Uterus (tissue), 4 donors: ENCODE data around the gene SLC22A23. TPM values are rescaled to one million over a fixed set of nuclear protein-coding genes. Genes with fewer than 3 reads are reported as not detected.

Experiments
- DNase-seq, 2 donors: peaks; one replicate each; pipeline ENCODE4 v3.0.0-alpha.2; 2019 to 2020
- H3K27ac ChIP-seq, 2 donors: fragments of 200-600 bp; sonication (generic); 1 replicate in 1 of 2; 2 replicates in 1 of 2; pipeline ENCODE4 v1.5.1; 2016 to 2018
- H3K27me3 ChIP-seq, 2 donors: fragments of 200-600 bp; sonication (generic); one replicate each; pipeline ENCODE4 v1.5.1; 2018 to 2019; ENCODE audit warnings: control low read depth in 1 of 2
- H3K36me3 ChIP-seq, 2 donors: fragments of 200-600 bp; sonication (generic); one replicate each; pipeline ENCODE4 v1.5.1; 2019; ENCODE audit warnings: control low read depth in 1 of 2
- H3K4me1 ChIP-seq, 2 donors: fragments of 200-600 bp; sonication (generic); one replicate each; pipeline ENCODE4 v1.5.1; 2018 to 2019; ENCODE audit warnings: control low read depth in 1 of 2
- H3K4me3 ChIP-seq, 2 donors: fragments of 200-600 bp; sonication (generic); 1 replicate in 1 of 2; 2 replicates in 1 of 2; pipeline ENCODE4 v1.5.1; 2018 to 2019; ENCODE audit warnings: mild to moderate bottlenecking in 1 of 2
- H3K9me3 ChIP-seq, 2 donors: fragments of 200-600 bp; sonication (generic); one replicate each; pipeline ENCODE4 v1.5.1; 2019; ENCODE audit warnings: control low read depth in 1 of 2
- POLR2A ChIP-seq, 2 donors: fragments of 450-650 bp; IDR thresholded peaks; one replicate each; pipeline ENCODE4 v1.6.1; 2016; ENCODE audit warnings: antibody characterized with exemption in 2 of 2, mild to moderate bottlenecking in 1 of 2, moderate library complexity in 1 of 2
- intact Hi-C: fragments of 100-400 bp; cut with DNase I; formaldehyde crosslinking; loops from one replicate; pipeline ENCODE4 v1.15.1; 2023; ENCODE audit warnings: low total_unique reads
- total RNA-seq, 4 donors: library from RNA; depleted of rRNA in 3 of 4; stranded (reverse); fragments of >200 nt in 3 of 4; gene quantifications; one replicate each; pipeline versions ENCODE4 v1.1.0 to v1.2.4, GENCODE V29; 2014 to 2023
- TF ChIP-seq, protein P1 (sequence below), 4 experiments: fragments of 200-600 bp in 2 of 4; fragments of 450-650 bp in 2 of 4; sonication (generic) in 2 of 4; IDR thresholded peaks; one replicate each; pipeline ENCODE4 v1.5.1; 2016 to 2019; ENCODE audit warnings: antibody characterized with exemption in 4 of 4, mild to moderate bottlenecking in 2 of 4, moderate library complexity in 1 of 4
- donor health status: DM: yes; HTN: yes; CAD: no.

SLC22A23 gene
- total RNA-seq, 4 donors from 2014 or later = 5.4 to 27.6 (median 9.7) TPM

DNA sequence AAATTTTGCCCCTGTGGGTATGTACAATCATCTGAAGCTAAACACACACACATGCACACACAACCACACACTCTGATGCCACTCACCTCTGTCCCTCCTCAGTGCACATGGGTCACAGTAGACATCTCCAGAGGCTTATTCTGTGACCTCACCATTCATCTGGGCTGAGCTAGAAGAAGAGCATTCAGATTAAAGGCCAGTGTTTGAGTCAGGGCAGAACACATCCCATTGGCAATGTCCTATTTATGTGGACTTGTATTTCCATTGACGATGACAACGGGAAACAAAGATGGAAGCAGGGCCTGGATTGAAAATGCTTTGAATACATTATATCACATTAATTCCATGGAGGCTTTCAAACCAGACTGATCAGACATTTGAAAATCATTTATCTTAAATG is 26.8 kb upstream of the SLC22A23 start:
- DNase-seq = no peak
- intact Hi-C loops = no loop called here
- H3K27me3 ChIP-seq = no peaks in the 10 kb centered on the region
- no peak overlapping the region for H3K4me3 ChIP-seq
- TF ChIP-seq, protein P1, sequence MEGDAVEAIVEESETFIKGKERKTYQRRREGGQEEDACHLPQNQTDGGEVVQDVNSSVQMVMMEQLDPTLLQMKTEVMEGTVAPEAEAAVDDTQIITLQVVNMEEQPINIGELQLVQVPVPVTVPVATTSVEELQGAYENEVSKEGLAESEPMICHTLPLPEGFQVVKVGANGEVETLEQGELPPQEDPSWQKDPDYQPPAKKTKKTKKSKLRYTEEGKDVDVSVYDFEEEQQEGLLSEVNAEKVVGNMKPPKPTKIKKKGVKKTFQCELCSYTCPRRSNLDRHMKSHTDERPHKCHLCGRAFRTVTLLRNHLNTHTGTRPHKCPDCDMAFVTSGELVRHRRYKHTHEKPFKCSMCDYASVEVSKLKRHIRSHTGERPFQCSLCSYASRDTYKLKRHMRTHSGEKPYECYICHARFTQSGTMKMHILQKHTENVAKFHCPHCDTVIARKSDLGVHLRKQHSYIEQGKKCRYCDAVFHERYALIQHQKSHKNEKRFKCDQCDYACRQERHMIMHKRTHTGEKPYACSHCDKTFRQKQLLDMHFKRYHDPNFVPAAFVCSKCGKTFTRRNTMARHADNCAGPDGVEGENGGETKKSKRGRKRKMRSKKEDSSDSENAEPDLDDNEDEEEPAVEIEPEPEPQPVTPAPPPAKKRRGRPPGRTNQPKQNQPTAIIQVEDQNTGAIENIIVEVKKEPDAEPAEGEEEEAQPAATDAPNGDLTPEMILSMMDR (IDR thresholded peaks at IDR 0.05) = no peak
- TF ChIP-seq POLR2A (IDR thresholded peaks at IDR 0.05) = no peak
- H3K4me1 ChIP-seq = no peaks in the 10 kb centered on the region
- no peaks in the 10 kb centered on the region for H3K36me3 ChIP-seq
- no peak overlapping the region for H3K27ac ChIP-seq
- no peaks in the 10 kb centered on the region for H3K9me3 ChIP-seq

DNA sequence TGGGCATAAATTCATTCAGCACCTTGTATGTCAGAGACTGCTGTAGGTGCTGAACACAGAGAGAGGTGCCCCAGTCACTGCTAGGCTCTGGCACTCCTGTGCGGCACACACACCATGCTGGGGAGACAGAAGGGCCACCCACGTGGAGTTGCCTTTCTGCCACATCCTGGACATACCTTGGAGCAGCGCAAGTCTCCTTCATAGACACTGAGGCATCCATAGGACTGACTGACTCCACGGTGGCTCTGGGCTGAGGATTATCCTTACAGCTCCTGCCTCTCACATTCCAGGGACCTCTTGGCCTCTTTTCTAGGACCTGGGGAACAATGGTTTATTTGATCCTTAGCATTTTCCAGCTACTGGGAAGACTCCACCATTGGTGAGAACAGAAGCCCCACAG is 26.0 kb upstream of the SLC22A23 start:
- no peaks in the 10 kb centered on the region for H3K27me3 ChIP-seq
- intact Hi-C loops = no loop called here
- TF ChIP-seq, protein P1 (IDR thresholded peaks at IDR 0.05) = no peak
- TF ChIP-seq POLR2A (IDR thresholded peaks at IDR 0.05) = no peak
- no peaks in the 10 kb centered on the region for H3K36me3 ChIP-seq
- DNase-seq = no peak
- H3K4me1 ChIP-seq = no peaks in the 10 kb centered on the region
- no peak overlapping the region for H3K27ac ChIP-seq
- H3K9me3 ChIP-seq = no peaks in the 10 kb centered on the region
- no peak overlapping the region for H3K4me3 ChIP-seq

DNA sequence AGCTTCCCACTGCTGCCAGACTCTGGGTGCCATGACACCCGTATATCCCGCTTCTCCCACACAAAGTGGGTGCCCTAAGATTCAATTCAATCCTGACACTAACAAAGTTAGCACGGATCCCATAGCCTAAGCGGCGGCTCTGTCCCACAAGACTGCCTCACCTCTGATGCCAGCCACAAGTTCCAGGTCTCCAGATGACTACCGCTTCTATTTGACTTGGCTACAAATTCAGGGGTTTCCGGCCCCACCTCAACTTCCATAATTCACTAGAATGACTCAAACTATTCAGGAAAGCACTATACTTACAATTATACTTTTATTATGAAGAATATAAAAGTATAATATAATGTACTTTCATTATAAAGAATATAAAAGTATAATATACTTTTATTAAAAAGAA is 24.8 kb upstream of the SLC22A23 start:
- Histone ChIP-seq H3K27me3 (no peaks in the 10 kb centered on the region), H3K4me1 (no peaks in the 10 kb centered on the region), H3K36me3 (no peaks in the 10 kb centered on the region), H3K4me3 (no peak overlapping the region), H3K9me3 (no peaks in the 10 kb centered on the region), H3K27ac (no peak overlapping the region)
- DNase-seq = no peak
- no peak for TF ChIP-seq POLR2A (IDR thresholded peaks at IDR 0.05)
- intact Hi-C loops = no loop called here

DNA sequence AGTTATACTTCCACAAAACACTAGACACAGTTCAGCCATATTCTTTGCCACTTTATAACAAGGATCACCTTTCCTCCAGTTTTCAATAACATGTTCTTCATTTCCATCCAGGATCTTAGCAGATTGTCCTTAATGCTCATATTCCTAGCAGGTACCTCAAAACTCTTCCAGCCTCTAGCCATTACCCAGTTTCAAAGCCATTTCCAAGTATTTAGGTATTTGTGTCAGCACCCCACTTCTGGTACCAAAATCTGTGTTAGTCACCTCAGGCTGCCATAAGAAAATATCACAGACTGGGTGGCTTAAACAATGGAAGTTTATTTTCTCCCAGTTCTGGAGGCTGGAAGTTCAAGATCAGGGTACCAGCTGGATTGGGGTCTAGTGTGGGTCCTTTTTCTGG is 23.2 kb upstream of the SLC22A23 start:
- intact Hi-C loops = no loop called here
- DNase-seq = no peak
- Histone ChIP-seq H3K27ac (no peak overlapping the region), H3K4me1 (no peaks in the 10 kb centered on the region), H3K4me3 (no peak overlapping the region), H3K27me3 (no peaks in the 10 kb centered on the region), H3K36me3 (no peaks in the 10 kb centered on the region), H3K9me3 (no peaks in the 10 kb centered on the region)
- TF ChIP-seq, protein P1 (IDR thresholded peaks at IDR 0.05) = no peak
- TF ChIP-seq POLR2A (IDR thresholded peaks at IDR 0.05) = no peak

DNA sequence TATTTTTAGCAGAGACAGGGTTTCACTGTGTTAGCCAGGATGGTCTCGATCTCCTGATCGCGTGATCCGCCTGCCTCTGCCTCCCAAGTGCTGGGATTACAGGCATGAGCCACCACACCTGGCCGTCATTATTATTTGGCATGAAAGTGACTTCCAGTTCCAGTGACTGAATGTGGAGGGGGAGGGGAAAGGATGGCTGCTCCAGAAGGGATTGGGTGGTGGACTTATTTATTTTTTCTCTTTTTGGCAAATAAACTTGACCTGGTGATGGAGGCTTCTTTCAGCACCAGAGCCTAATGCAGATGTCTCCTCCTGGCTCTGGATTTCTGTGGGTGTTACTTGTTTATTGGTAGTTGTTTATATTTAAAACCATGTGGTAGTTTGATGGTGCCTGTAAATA is 16.9 kb upstream of the SLC22A23 start:
- TF ChIP-seq, protein P1 (IDR thresholded peaks at IDR 0.05) = no peak
- no peak for TF ChIP-seq POLR2A (IDR thresholded peaks at IDR 0.05)
- no peak for DNase-seq
- H3K4me3 ChIP-seq = no peak overlapping the region
- H3K27ac ChIP-seq = no peak overlapping the region
- H3K4me1 ChIP-seq = no peaks in the 10 kb centered on the region
- H3K27me3 ChIP-seq = no peaks in the 10 kb centered on the region
- H3K36me3 ChIP-seq = no peaks in the 10 kb centered on the region
- intact Hi-C loops = no loop called here
- H3K9me3 ChIP-seq = no peaks in the 10 kb centered on the region

DNA sequence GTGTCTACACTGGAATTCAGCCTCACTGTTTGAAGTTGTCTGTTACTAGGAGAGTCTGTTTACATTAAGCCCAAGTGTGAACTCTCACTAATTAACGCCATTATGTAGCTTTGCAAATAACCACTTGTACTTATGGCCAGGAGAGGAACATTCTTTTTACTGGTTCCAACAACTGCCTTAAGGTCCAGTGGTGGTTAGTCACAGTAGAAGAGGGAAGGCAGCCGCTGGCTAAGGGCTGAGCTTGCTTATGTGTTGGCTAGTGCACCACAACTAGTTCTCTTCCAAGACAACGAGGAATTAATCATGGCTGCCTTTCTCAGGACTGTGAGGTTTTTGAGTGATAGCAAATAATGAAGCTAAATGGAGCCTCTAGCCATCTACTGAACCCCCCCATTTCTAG is 14.9 kb upstream of the SLC22A23 start:
- no peaks in the 10 kb centered on the region for H3K4me1 ChIP-seq
- intact Hi-C loops = no loop called here
- H3K27me3 ChIP-seq = no peaks in the 10 kb centered on the region
- no peak overlapping the region for H3K4me3 ChIP-seq
- no peaks in the 10 kb centered on the region for H3K9me3 ChIP-seq
- no peak for TF ChIP-seq POLR2A (IDR thresholded peaks at IDR 0.05)
- TF ChIP-seq, protein P1 (IDR thresholded peaks at IDR 0.05) = no peak
- H3K27ac ChIP-seq = no peak overlapping the region
- DNase-seq = no peak
- H3K36me3 ChIP-seq = no peaks in the 10 kb centered on the region
